ENCODE measurements around the gene ERP44.

The ERP44 gene

GRCh38 chr9:100049551-100049950 lies 49.2 kb downstream of the ERP44 start:
- no peak for DNase-seq (ENCODE audit: low read depth)
- TF ChIP-seq MAX (IDR thresholded peaks at IDR 0.05; ENCODE audit: low read depth, low read length) (no peak), MYC (IDR thresholded peaks at IDR 0.05; ENCODE audit: low read depth, low read length) (no peak), CTCF (IDR thresholded peaks at IDR 0.05; ENCODE audit: low read depth, low read length) (no peak), POLR2A (IDR thresholded peaks at IDR 0.05; ENCODE audit: extremely low read depth, insufficient read length) (no peak)
- no peak overlapping the region for H3K4me3 ChIP-seq (ENCODE audit: low read depth, low read length)

GRCh38 chr9:100038472-100038871 lies 60.3 kb downstream of the ERP44 start:
- no peak overlapping the region for H3K4me3 ChIP-seq (ENCODE audit: low read depth, low read length)
- DNase-seq (ENCODE audit: low read depth): no peak
- no peak for TF ChIP-seq CTCF (IDR thresholded peaks at IDR 0.05; ENCODE audit: low read depth, low read length)
- TF ChIP-seq POLR2A (IDR thresholded peaks at IDR 0.05; ENCODE audit: extremely low read depth, insufficient read length): no peak
- no peak for TF ChIP-seq MAX (IDR thresholded peaks at IDR 0.05; ENCODE audit: low read depth, low read length)

- H3K4me3 ChIP-seq (ENCODE audit: low read depth, low read length): no peak overlapping the region
- TF ChIP-seq POLR2A (IDR thresholded peaks at IDR 0.05; ENCODE audit: extremely low read depth, insufficient read length): no peak
- TF ChIP-seq MYC (IDR thresholded peaks at IDR 0.05; ENCODE audit: low read depth, low read length): no peak
- TF ChIP-seq MAX (IDR thresholded peaks at IDR 0.05; ENCODE audit: low read depth, low read length): no peak
- TF ChIP-seq CTCF (IDR thresholded peaks at IDR 0.05; ENCODE audit: low read depth, low read length): no peak
- no peak for DNase-seq (ENCODE audit: low read depth)
Observed at GRCh38 chr9:100033877-100034551, 64.8 kb downstream of the ERP44 start.

- no peak for DNase-seq (ENCODE audit: low read depth)
Observed at GRCh38 chr9:100030548-100030947, 68.3 kb downstream of the ERP44 start.

GRCh38 chr9:100029251-100029650 lies 69.5 kb downstream of the ERP44 start:
- no peak for TF ChIP-seq MAX (IDR thresholded peaks at IDR 0.05; ENCODE audit: low read depth, low read length)
- no peak for TF ChIP-seq MYC (IDR thresholded peaks at IDR 0.05; ENCODE audit: low read depth, low read length)
- TF ChIP-seq POLR2A (IDR thresholded peaks at IDR 0.05; ENCODE audit: extremely low read depth, insufficient read length): no peak
- no peak for TF ChIP-seq CTCF (IDR thresholded peaks at IDR 0.05; ENCODE audit: low read depth, low read length)
- DNase-seq (ENCODE audit: low read depth): no peak

More at GRCh38 chr9:100030548-100030947, 68.3 kb downstream of the ERP44 start:
- no peak overlapping the region for H3K4me3 ChIP-seq (ENCODE audit: low read depth, low read length)
- TF ChIP-seq CTCF (IDR thresholded peaks at IDR 0.05; ENCODE audit: low read depth, low read length) (no peak), MYC (IDR thresholded peaks at IDR 0.05; ENCODE audit: low read depth, low read length) (no peak), POLR2A (IDR thresholded peaks at IDR 0.05; ENCODE audit: extremely low read depth, insufficient read length) (no peak), MAX (IDR thresholded peaks at IDR 0.05; ENCODE audit: low read depth, low read length) (no peak)

More at GRCh38 chr9:100029251-100029650, 69.5 kb downstream of the ERP44 start:
- H3K4me3 ChIP-seq (ENCODE audit: low read depth, low read length): no peak overlapping the region
